Thyroid gland (tissue), 4 donors: ENCODE measurements around the gene MINDY4. TPM values are rescaled to one million over a fixed set of nuclear protein-coding genes. Genes with fewer than 3 reads are reported as not detected.

Experiments used
- DNase-seq, 2 donors: peaks; one replicate each; pipeline ENCODE4 v3.0.0-alpha.2; 2019
- H3K27ac ChIP-seq, 3 donors: fragments of 200-600 bp; sonication (generic); 1 replicate in 2 of 3; 2 replicates in 1 of 3; pipeline ENCODE4 v1.5.1; 2016 to 2019; ENCODE audit warnings: mild to moderate bottlenecking in 1 of 3, moderate library complexity in 1 of 3
- H3K27me3 ChIP-seq: fragments of 200-600 bp; sonication (generic); one replicate; pipeline ENCODE4 v1.5.1; 2019
- H3K36me3 ChIP-seq, 2 donors: fragments of 200-600 bp; sonication (generic); one replicate each; pipeline ENCODE4 v1.5.1; 2016 to 2019
- H3K4me1 ChIP-seq, 2 donors: fragments of 200-600 bp; sonication (generic); one replicate each; pipeline ENCODE4 v1.5.1; 2017 to 2019
- H3K4me3 ChIP-seq, 3 donors: fragments of 200-600 bp; sonication (generic); replicated peaks in 1 of 3; 1 replicate in 2 of 3; 2 replicates in 1 of 3; pipeline ENCODE4 v1.5.1; 2016; ENCODE audit warnings: mild to moderate bottlenecking in 1 of 3
- H3K9me3 ChIP-seq: fragments of 200-600 bp; sonication (generic); one replicate; pipeline ENCODE4 v1.5.1; 2017
- CTCF ChIP-seq, 6 experiments: fragments of 200-600 bp in 3 of 6; fragments of 450-650 bp in 3 of 6; sonication (generic) in 3 of 6; IDR thresholded peaks; one replicate each; pipeline ENCODE4 v1.5.1; 2016 to 2019; ENCODE audit warnings: antibody characterized with exemption in 6 of 6, mild to moderate bottlenecking in 2 of 6, inconsistent platforms in 1 of 6, moderate library complexity in 1 of 6
- POLR2A ChIP-seq, 2 donors: fragments of 450-650 bp; IDR thresholded peaks; one replicate each; pipeline ENCODE4 v1.6.1; 2017; ENCODE audit warnings: antibody characterized with exemption in 2 of 2, mild to moderate bottlenecking in 2 of 2, moderate library complexity in 1 of 2
- whole genome bisulfite sequencing, 2 donors: methylation state at CpG; one replicate each; pipeline ENCODE4 v1.1.5; 2017; 5-methylcytosine and 5-hydroxymethylcytosine counted together
- intact Hi-C: fragments of 100-400 bp; cut with DNase I; formaldehyde crosslinking; loops from one replicate; pipeline ENCODE4 v1.15.1; 2023
- total RNA-seq, 4 donors: library from RNA; depleted of rRNA; stranded (reverse); fragments of >200 nt; gene quantifications; one replicate each; pipeline ENCODE4 v1.2.3, GENCODE V29; 2016

The MINDY4 gene
- total RNA-seq, 4 donors from 2014 or later, result 17.9 to 33.2 (median 29.7) TPM

DNA sequence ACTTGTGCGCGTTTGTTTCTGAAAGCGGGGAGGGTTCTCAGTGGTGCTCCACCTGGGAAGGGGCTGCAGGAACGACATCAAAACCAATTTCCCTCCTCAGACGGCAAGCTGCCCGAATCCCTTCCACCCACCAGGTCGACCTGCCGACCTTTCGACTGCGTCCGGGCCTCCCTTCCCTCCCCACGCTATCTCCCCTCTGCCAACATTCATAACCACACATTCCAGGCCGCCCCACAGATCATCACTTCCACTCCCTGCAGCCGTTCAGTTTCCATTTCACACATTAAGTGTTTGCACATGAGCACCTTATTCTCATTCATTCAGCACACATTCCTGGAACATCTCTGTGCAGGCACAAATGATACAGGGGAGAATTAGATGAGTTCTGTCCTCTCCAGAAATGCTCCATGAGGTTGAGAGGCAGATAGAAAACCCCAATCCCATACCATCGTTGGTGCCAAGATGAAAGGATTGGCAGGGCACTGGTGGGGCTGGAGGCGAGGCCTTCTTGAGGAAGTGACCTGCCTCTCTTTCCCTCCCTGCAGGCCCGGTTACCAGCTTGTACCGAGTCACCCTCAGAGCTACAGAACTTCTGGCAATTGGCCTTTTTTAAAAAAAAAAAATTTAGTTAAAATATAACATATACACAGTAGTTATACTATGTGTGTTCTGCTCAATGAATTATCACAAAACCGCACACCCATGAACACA lies 70.0 kb downstream of the MINDY4 start:
- H3K36me3 ChIP-seq, result no peaks in the 10 kb centered on the region
- no peak for TF ChIP-seq CTCF (IDR thresholded peaks at IDR 0.05)
- TF ChIP-seq POLR2A (IDR thresholded peaks at IDR 0.05), result no peak
- 86 to 89% methylated on average over 19 of the region's 19 CpGs for WGBS, 2 donors
- H3K27me3 ChIP-seq, result no peaks in the 10 kb centered on the region
- H3K4me3 ChIP-seq, result no peak overlapping the region
- peaks cover 45 to 53% of the 10 kb centered on the region in 2 donors for H3K4me1 ChIP-seq
- H3K9me3 ChIP-seq, result no peaks in the 10 kb centered on the region
- intact Hi-C loops, result no loop called here
- peak overlapping the region in 1 of 3 donors; percentile 95 for H3K27ac ChIP-seq
- no peak for DNase-seq

DNA sequence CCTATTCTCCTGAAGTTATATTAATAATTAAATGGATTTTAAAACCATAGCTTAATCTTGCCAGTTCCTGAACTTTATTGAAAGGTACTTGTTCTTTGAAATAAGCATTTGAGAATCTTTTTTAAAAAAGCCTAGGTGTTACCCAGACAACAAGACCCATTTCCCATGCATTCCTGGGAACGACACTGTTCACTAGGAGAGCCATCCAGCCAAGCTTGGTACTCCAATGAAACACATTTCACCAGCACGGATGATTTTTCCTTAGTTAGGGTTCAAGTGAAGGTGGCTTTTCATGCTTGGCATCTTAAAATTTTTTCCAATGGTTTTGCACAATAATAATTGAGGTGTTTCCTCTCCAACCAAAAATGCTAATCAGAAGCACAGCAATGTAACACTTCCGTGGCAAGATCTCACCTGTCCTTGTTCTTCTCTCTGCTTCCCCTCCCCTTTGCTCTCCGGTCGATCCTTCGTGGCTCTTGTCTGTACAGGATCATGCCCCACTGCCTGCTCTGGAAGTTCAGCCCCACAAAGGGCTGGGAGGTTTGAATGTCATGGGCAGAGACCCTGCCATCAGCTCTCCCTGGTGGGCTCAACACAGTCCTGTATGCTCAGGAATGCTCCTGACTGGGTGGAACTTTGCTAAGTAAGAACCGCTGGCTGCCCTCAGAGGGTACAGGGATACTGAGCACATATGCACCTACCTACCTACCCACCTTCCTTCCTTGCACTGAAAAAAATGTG lies 70.8 kb downstream of the MINDY4 start:
- H3K9me3 ChIP-seq, result no peaks in the 10 kb centered on the region
- WGBS, 2 donors, result 93 to 96% methylated on average over 6 to 7 of the region's 7 CpGs
- no peak overlapping the region for H3K4me3 ChIP-seq
- H3K36me3 ChIP-seq, result no peaks in the 10 kb centered on the region
- no peaks in the 10 kb centered on the region for H3K27me3 ChIP-seq
- peak overlapping the region; percentile 7 to 95 (median 92) for H3K27ac ChIP-seq
- no peak for DNase-seq
- peaks cover 53 to 61% of the 10 kb centered on the region in 2 donors for H3K4me1 ChIP-seq
- TF ChIP-seq POLR2A (IDR thresholded peaks at IDR 0.05) (no peak), CTCF (IDR thresholded peaks at IDR 0.05) (no peak)
- intact Hi-C loops, result no loop called here

- peak overlapping the region; percentile 90 to 95 (median 92) for H3K27ac ChIP-seq
- no peaks in the 10 kb centered on the region for H3K9me3 ChIP-seq
- no peak overlapping the region for H3K4me3 ChIP-seq
- H3K36me3 ChIP-seq, result no peaks in the 10 kb centered on the region
- intact Hi-C loops, result no loop called here
- H3K4me1 ChIP-seq, result peaks cover 57 to 69% of the 10 kb centered on the region in 2 donors
- TF ChIP-seq CTCF (IDR thresholded peaks at IDR 0.05) (peak in 1 of 6 experiments; percentile 9), POLR2A (IDR thresholded peaks at IDR 0.05) (peak in 1 of 2 donors; percentile 55)
- no peaks in the 10 kb centered on the region for H3K27me3 ChIP-seq
- 59 to 65% methylated on average over 8 of the region's 8 CpGs for WGBS, 2 donors
- peak; percentile 88 to 94 for DNase-seq
Observed at GRCh38 chr7:30842542-30843451, 71.6 kb downstream of the MINDY4 start.

DNA sequence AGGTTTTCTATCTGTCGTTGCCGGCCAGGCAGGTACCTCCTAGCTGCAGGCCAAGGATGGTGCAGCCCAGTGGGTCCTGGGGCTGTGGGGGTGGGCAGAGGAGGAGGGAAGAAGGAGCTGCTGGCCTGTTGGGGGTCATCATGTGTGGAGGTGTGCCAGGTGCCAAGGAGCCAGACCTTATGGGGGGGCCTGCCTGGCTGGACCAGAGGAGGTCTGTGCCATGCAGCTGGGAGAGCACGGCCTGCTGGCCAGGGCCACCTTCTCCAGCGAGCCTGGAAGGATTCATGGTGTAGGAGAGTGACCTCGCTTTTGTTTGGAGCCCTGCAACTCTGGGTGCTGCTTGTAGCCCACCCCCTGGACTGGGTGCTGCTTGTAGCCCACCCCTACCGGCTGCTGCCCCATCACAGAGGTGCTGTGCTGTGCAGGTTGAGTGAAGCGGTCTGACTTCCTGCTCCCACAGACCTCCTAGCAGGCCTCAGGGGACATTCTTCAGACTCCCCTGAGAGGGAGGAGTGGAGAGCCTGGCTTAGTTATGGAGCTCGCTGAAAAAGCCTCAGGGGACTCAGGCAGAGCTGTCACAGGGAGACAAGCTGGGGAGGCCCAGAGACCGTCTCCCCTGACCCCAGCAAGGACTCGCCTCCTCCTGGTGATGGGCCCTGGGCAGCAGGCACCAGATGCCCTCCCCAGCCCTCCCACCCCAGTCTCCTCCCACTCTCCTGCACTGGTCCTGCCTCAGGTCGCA lies 72.7 kb downstream of the MINDY4 start:
- Histone ChIP-seq H3K4me1 (peaks cover 57 to 80% of the 10 kb centered on the region in 2 donors), H3K9me3 (no peaks in the 10 kb centered on the region), H3K4me3 (no peak overlapping the region), H3K27ac (peak overlapping the region; percentile 90 to 95 (median 92)), H3K27me3 (no peaks in the 10 kb centered on the region), H3K36me3 (no peaks in the 10 kb centered on the region)
- TF ChIP-seq CTCF (IDR thresholded peaks at IDR 0.05) (peak in 1 of 6 experiments; percentile 10), POLR2A (IDR thresholded peaks at IDR 0.05) (no peak)
- no peak for DNase-seq
- whole genome bisulfite sequencing, 2 donors, result 86 to 98% methylated on average over 5 to 6 of the region's 11 CpGs
- intact Hi-C loops, result no loop called here
